SKM-1 (cell line): Measurements from ENCODE around the gene RHBDF2.

Experiments
- DNase-seq: peaks from one replicate; lab custom pipeline; 2025; ENCODE audit not compliant: unreplicated experiment; lab: John Stamatoyannopoulos, UW

Gene RHBDF2

GRCh38 chr17:76484228-76484725 lies 16.9 kb downstream of the RHBDF2 start:
- no peak for DNase-seq

DNA sequence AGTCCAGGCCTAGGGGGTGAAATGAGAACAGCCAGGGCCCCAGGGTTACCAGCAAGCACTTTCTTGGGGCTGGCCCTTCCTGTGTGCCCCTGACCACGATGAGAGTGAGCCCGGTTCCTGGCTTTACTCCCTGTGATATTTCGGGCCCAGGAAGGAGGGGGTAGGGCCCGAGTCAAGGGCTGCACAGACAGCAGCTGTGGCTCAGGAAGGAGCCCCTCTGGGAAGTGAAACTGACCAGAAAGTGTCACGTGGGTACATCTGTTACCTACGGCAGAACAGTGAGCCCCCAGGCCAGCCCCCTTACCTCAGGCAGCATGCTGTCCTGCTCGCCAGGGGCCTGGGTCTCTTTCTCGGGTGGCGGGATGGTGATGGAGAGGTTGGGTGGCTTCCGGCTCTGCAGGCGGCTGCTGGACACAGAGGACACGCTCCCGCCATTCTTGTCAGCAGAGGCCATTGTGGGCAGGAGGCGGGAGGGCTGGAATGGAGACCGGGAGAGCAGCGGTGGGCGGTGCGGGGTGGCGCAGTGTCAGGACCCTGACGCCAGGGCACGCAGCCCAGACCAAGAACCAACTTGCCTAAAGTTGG lies 20.1 kb downstream of the RHBDF2 start:
- DNase-seq = no peak

GRCh38 chr17:76480632-76481031 lies 20.6 kb downstream of the RHBDF2 start:
- DNase-seq = no peak

- no peak for DNase-seq
Observed at GRCh38 chr17:76479515-76480060, 21.6 kb downstream of the RHBDF2 start.

DNA sequence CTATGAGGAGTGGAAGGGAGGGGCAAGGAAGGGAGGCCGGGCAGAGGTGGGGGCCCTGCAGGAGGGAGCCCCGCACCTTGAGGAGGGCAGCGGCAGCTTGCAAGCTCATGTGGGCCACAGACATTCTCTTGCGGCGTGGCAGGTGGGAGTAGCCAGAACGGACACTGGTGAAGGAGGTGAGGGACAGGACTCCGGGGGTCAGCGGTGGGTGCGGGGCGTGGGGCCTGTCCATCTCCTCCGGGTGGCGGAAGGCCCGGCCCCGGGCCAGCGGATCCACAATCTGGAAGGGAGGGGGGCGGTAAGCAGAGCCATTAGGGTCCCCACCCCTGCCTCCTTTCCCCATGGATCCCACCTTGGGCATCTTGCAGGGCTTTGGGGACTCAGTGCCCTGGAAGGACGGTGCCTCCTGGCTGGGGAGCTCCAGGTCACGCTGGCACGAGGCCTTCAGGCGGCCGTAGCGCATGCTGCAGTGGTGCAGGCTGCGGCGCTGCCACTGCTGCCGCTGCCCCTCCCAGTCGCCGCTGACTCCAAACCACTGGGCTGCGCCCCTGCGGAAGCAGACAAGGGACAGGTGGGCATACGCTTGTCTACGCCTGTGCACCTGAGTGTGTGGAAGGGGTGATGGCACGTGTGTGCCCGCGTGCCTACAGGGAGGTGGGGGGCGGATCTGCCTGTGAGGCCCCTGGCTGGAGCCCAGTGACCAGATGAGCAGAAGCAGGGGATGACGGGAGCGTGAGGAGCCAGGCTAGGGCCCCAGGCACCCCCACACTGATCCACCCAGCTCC lies 22.3 kb downstream of the RHBDF2 start:
- DNase-seq = no peak

DNA sequence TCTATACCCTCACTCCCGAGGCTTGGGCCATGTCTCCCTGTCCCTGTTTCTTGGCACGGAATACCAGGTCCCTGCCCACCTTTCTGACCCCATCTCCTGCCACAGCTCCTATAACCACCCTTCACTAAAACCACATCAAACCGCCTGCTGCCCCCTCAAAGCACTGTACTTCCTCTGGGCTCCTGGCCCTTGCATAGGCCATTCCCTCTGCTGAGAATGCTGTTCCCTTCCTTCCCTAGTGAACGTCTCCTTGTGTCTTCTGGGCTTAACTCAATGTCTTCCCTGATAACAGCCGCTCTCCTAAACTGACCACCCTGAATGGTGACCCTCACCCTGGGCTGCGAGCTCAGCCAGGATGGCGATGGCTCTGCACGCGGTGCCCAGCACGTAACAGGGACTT lies 23.1 kb downstream of the RHBDF2 start:
- DNase-seq = no peak

- DNase-seq = no peak
Observed at GRCh38 chr17:76477576-76477975, 23.6 kb downstream of the RHBDF2 start.

DNA sequence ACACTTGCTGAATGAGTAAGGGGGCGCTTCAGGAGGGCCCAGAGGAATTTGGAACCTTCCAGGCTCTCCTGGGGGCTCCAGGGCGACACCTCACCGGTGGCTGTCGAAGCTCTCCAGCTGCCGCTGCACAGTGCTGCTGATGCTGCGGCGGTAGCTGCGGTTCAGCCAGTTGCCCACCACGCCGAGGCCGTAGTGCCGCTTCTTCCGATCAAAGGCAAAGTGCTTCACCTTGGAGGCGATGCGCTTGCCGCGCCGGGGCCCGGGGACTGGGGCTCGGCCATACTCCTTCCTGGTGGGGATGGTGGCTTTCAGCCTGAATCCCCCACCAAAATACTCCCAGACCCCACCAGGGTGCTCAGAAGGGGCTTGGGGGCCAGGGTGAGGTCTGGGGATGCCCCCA lies 24.5 kb downstream of the RHBDF2 start:
- no peak for DNase-seq

DNA sequence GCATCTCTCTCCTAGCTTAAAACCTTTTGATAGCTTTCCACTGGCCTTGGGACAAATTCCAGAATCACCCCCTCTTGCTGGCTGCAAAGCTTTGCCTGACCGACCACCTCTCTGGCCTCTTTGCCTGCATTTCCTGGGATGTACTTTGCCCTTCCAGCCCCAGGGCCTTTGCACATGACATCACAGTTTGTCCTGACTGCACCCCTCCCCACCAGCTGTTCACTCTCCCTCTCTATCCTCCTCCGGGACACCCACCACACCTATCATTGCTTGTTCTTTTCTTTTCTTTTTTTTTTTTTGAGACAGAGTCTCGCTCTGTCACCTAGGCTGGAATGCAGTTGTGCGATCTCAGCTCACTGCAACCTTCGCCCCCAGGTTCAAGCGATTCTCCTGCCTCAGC lies 25.9 kb downstream of the RHBDF2 start:
- no peak for DNase-seq

DNA sequence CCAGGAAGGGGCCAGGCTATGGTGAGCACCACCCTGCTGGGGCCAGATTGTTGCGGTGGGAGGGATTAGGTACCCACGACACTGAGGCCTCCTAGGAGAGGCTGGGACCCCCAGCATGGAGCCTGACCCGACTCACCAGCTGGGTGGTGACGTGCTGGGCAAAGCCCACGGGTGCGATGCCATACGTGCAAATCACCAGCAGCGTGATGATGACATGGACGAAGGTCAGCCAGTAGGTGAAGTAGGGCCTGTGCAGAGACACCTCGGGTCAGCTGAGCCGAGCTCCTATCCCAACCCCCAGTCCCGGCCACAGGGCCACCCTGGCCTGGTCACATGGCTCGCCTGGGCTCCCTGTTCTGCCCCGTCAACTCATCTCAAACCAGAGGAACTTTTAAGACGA lies 26.3 kb downstream of the RHBDF2 start:
- no peak for DNase-seq

DNA sequence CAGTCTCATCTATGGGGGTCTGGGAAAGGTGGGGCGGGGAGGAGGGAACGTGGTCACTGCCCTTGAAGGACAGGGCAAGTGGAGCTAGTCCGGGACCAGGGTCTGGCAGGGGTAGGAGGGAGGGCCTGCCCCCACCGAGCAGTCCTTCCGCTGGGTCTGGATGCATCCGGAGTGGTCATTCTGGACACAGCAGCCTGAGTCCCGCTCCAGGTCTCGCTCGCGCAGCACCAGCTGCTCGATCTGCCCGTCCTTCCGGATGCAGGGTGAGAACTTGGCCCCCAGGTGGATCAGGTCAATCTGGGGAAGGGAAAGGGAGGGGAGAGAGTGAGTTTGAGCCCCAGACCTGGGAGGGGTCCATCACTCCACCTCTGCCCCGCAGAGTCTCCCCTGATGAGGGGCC lies 27.0 kb downstream of the RHBDF2 start:
- no peak for DNase-seq

DNA sequence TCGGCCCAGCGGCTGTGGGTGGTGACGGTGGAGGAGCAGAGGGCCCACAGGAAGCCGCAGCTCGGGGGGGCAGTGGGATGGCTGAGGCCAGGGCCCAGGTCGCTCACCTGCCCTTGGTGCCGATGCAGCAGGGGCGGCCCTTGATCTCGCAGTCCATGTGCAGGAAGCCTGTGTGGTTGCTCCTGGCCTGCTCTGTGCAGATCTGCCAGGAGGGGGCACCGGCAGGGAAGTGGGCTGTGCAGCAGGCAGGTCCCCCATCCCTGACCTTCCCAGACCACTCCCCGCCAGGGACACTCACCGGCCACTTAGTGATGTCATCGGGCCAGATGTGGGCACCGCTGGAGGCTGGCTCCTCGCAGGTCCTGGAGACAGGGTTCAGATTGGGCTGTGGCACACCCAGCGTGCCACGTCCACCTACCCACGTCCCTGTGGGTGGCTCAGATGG lies 27.7 kb downstream of the RHBDF2 start:
- DNase-seq = no peak

- no peak for DNase-seq
Observed at GRCh38 chr17:76472726-76473125, 28.5 kb downstream of the RHBDF2 start.

GRCh38 chr17:76472258-76472645 lies 29.0 kb downstream of the RHBDF2 start:
- DNase-seq = no peak

DNA sequence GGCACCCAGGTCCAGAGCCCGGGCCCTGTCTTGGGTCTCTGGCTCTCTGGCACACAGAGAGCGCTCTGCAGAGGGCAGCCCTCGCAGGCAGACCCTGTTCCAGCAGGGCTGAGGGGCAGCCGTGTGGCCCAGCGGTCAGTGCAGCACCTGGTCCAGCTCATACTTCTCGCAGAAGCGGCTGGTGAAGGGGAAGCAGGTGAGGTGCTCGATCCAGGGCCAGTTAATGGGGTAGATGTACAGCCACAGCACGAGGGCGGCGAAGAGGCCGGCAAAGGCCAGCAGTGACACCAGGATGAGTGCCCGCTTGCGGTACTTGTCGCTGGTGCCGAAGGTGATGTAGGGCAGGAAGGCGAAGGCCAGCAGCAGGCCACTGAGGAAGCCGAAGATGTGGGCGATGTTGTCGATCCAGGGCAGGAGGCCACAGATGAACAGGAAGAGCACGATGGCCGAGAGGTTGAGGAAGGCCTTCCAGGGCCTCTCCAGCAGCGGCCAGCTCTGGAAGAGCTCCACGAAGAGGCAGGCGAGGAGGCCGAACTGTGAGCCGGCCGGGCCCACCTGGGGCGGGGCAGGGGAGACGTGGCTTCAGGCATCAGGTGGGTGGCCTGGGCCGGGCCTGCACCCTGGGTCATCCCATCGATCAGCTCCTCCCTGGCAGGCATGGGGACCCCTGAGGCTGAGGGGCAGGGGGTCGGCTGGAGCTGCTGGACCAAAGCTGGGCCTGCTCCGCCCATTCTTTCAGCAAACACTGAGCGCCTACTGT lies 29.5 kb downstream of the RHBDF2 start:
- DNase-seq = no peak

DNA sequence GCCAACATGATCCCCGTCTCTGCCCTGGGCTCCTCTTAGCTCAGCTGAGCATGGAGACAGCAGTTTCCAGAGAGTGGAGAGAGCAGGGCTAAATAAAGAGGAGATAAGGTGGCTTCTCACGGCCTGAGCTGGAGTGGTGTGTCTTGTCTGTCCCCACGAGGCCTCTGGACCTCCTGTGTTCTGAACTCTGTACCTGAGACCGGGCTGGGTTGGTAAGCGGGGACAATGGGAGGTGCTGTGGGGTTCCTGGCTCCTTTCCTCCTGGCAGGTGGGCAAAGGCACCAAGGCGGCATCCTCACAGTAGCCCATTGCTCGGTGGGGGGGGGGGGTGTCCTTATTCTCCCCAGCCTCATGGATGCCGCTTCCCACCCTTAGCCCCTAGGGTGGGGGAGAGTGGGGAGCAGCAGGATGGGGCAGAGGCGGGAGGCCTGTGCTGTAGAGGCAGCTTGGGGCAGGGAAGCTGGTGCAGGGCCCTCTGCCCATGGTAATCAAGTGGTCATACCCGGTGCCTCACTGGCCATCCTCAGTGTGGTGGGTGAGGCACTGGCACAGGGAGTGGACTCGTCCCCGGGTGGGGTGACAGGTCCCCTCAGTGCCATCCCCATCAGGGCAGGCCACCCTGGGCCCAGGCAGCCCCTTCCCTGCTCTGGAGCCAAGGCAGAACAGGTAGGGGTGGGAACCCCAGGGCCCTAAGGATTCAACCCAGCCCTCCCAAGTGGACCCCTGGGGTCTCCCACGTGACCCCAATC lies 31.1 kb downstream of the RHBDF2 start:
- no peak for DNase-seq

- DNase-seq = no peak
Observed at GRCh38 chr17:76469076-76469990, 31.9 kb downstream of the RHBDF2 start.

- no peak for DNase-seq
Observed at GRCh38 chr17:76468634-76469010, 32.6 kb downstream of the RHBDF2 start.

- no peak for DNase-seq
Observed at GRCh38 chr17:76467809-76468633, 33.2 kb downstream of the RHBDF2 start.
